Astrocyte of the cerebellum (primary cell): ENCODE measurements around the gene ZNF396.

Experiments used
- DNase-seq: peaks from one replicate; pipeline ENCODE4 v3.0.0-alpha.2; 2011; ENCODE audit warnings: low read depth
- H3K4me3 ChIP-seq: 2 replicates; pipeline ENCODE4 v1.5.1; 2011; ENCODE audit warnings: mild to moderate bottlenecking, low read depth, low read length, moderate library complexity
- CTCF ChIP-seq: IDR thresholded peaks from 2 replicates; pipeline ENCODE4 v1.5.1; 2012; ENCODE audit warnings: low read length, low read depth, moderate library complexity, mild to moderate bottlenecking; ENCODE audit errors: missing control alignments
- in situ Hi-C: cut with HindIII; loops from 2 replicates; pipeline ENCODE4 v1.10.0; 2017; ENCODE audit warnings: low sequenced_read_pairs

ZNF396 gene

GRCh38 chr18:35345460-35345921 lies 31.6 kb downstream of the ZNF396 start:
- no peak for TF ChIP-seq CTCF
- in situ Hi-C loops: no loop called here

GRCh38 chr18:35344736-35345459 lies 32.2 kb downstream of the ZNF396 start:
- peak overlapping the region; percentile 97 for H3K4me3 ChIP-seq
- in situ Hi-C loops: no loop called here
- no peak for TF ChIP-seq CTCF
- no peak for DNase-seq

More at GRCh38 chr18:35345460-35345921, 31.6 kb downstream of the ZNF396 start:
- peak; percentile 3 for DNase-seq
- no peak overlapping the region for H3K4me3 ChIP-seq

GRCh38 chr18:35343936-35344735 lies 33.0 kb downstream of the ZNF396 start, which contains the start of gene ZNF24:
Gene ZNF24, minus strand, starts transcription at chr18:35344420. Its CDS starts 3,770 bp downstream, at chr18:35340650.
- DNase-seq: peak; percentile 78
- in situ Hi-C loops: no loop called here
- TF ChIP-seq CTCF: no peak
- H3K4me3 ChIP-seq: peak within 1 kb of the TSS; percentile 97

- no peak for TF ChIP-seq CTCF
- in situ Hi-C loops: no loop called here
- no peak for DNase-seq
- peak overlapping the region; percentile 97 for H3K4me3 ChIP-seq
These were observed 33.6 kb downstream of the ZNF396 start for GRCh38 chr18:35343488-35343935.

- DNase-seq: no peak
- no peak overlapping the region for H3K4me3 ChIP-seq
- in situ Hi-C loops: no loop called here
- no peak for TF ChIP-seq CTCF
These were observed 39.9 kb downstream of the ZNF396 start for GRCh38 chr18:35337286-35337685.

GRCh38 chr18:35335866-35336265 lies 41.3 kb downstream of the ZNF396 start:
- TF ChIP-seq CTCF: no peak
- no peak overlapping the region for H3K4me3 ChIP-seq
- in situ Hi-C loops: no loop called here
- no peak for DNase-seq
